Suppressor macrophage treated with lipopolysaccharide for 1 hour (primary cell): Measurements from ENCODE around the gene SDK2.

Experiments used
- DNase-seq, 3 donors: peaks; one replicate each; pipeline ENCODE4 v3.0.0-alpha.2; 2020 to 2022

SDK2 gene

DNA sequence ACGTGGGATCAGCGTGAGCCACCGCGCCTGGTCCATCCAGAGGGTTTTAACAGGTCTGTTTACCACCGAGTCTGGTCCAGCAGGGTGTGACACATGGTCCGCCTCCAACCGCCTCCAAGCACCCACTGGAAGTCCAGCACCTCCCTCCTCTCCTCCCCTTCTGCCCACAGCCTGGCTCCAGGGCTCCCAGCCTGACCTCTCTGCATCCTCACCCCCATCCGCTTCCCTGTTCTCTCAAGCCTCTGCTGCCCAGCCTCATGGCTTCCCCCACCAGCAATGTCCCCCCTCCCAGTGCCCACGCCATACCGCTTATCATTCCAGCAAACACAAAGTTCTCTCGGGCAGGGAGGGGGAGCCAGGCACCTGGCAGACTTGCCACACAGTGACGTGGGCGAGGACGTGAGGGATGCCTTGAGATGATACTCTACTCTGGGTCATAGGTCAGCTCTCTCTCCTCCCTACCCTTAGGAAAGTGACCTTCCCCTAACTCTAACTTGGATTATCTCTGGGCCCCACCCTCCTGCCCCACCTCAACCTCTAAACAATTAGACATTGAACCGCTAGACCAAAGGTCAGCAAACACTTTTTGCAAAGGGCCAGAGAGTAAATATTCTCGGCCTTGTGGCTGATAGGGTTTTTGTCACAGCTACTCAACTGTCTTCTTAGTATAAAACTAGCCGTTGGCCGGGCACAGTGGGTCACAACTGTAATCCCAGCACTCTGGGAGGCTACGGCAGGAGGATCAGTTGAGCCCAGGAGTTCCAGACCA, 355.5 kb downstream of the SDK2 start:
- DNase-seq, result no peak

DNA sequence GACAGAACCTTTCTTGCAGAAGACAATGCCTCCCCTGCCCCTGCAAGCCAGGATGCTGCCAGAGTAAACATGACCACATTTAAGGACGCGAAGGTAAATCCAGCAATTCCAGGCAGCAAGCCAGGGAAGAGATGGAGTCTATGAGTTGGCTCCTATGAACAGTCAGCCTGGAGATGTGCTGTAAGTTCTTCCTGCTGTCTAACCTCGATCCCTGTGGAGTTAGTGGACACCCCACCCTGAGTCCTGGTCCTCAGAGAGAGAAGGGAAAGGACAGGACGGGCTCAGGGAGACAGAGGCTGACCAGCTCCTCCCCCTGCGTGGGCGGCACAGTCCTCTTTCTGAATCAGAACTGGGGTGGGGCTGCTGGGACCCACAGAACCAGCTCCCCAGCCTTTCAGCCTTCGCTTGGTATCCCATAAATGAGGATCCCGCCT, 357.4 kb downstream of the SDK2 start:
- peak in 2 of 3 donors; percentile 37 to 59 for DNase-seq

DNA sequence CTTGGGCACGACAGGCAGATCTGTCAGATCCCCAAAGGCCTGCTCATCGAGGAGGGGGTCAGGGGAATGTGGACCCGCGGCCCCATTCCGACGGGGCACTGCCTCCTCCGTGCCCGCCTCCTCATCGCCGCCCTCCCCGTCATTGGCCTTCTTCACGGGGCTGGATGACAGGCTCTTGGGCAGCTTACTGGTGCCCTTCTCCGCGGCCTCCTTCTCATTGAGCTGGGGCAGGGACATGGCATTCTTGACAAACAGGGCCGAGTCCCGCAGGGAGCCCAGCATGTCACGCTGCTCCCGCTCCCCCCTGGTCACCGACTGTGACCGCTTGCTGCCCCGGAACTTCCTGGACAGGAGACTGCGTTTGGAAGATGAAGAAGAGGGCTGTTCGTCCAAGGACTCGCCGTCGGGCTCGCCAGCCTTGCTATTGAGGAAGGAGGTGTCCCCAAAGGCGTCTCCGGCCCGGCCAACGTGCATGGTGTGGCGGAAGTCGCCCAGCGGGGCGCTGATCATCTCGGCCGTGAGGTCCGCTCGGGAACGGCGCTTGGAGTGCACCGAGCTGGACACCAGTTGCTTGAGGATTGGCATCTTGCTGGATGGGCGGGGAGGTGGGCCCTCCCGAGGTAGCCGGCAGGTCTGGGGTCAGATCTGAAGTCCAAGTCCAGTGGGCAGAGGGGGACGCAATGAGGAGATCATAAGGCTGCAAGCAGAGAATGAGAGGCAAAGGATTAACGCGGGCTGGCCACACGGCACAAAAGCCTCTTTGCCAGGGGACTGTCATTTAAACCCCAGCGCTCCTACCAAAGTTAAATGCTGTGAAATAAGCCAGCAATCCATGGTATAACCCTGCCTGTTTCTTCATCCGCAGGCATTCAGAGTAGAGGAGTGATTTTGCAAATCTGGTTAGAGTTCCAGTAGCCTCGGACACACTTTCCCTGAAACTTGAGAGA, 358.1 kb downstream of the SDK2 start:
- no peak for DNase-seq

DNA sequence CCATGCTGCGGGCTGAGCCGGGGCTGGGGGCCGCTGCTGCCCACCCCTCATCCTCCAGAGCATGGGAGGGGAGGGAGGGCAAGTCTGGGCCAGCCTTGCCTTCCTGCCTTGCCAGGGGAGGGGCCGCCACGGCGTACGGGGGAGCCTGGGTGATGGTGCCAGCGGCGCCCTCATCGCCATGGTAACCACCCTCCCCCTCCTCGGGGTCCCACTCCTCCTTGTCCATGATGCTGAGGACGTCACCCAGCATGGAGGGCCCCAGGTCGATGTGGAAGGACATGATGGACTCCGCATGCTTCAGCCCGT, 358.7 kb downstream of the SDK2 start:
- no peak for DNase-seq

DNA sequence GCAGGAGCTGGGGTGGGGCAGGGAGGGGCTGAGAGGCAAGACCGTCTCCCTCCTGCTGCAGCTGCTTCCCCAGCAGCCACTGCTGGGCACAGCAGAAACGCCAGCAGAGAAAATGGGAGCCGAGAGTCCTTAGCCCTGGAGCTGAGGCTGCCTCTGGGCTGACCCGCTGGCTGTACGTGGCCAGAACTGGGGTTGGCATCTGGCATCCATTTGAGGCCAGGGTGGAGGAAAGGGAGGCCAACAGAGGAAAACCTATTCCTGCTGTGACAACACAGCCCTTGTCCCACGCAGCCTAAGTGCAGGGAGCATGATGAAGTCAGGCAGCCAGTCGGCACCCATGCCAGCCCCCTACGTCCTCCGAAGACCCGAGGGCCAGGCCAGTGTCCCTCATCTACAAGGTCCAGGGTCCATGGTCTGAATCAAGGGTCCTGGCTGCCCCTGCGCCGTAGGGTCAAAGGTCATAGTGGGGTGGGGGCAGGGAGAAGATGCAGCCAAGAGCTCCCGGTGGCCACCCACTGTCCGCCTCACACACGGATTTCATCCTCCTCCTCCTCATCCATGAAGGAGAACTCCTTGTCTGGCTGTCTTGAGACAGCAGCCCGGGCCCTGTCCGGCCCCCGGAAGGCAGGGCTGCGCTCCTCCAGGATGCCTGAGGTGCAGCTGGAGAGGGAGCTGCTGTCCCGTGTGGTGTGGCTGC, 359.2 kb downstream of the SDK2 start:
- DNase-seq, result no peak
